Liver (tissue), 9 donors: ENCODE measurements around the gene PATJ. TPM values are rescaled to one million over a fixed set of nuclear protein-coding genes. Genes with fewer than 3 reads are reported as not detected.

Source experiments
- DNase-seq: peaks from one replicate; pipeline ENCODE4 v3.0.0-alpha.2; 2017; ENCODE audit warnings: low spot score
- H3K27ac ChIP-seq, 2 donors: one replicate each; pipeline ENCODE4 v1.7.0; 2013; ENCODE audit warnings: inconsistent platforms in 2 of 2, low read length in 2 of 2, control low read depth in 1 of 2, low read depth in 1 of 2, mild to moderate bottlenecking in 1 of 2
- H3K27me3 ChIP-seq, 4 donors: one replicate each; pipeline versions ENCODE4 v1.6.1 to v1.7.0; 2013; ENCODE audit warnings: low read length in 3 of 4, inconsistent platforms in 1 of 4, mild to moderate bottlenecking in 1 of 4, moderate library complexity in 1 of 4; ENCODE audit not compliant: control insufficient read depth in 4 of 4, insufficient read depth in 4 of 4
- H3K36me3 ChIP-seq, 4 donors: one replicate each; pipeline versions ENCODE4 v1.6.1 to v1.7.0; 2013; ENCODE audit warnings: low read length in 3 of 4, mild to moderate bottlenecking in 3 of 4, low read depth in 1 of 4, moderate library complexity in 1 of 4; ENCODE audit not compliant: control insufficient read depth in 4 of 4, insufficient read depth in 3 of 4
- H3K4me1 ChIP-seq, 4 donors: one replicate each; pipeline versions ENCODE4 v1.6.1 to v1.7.0; 2013; ENCODE audit warnings: low read length in 3 of 4, mild to moderate bottlenecking in 3 of 4, moderate library complexity in 1 of 4; ENCODE audit not compliant: control insufficient read depth in 4 of 4, insufficient read depth in 4 of 4
- H3K4me3 ChIP-seq, 3 donors: one replicate each; pipeline versions ENCODE4 v1.6.1 to v1.7.0; 2013; ENCODE audit warnings: low read length in 3 of 3, control low read depth in 1 of 3, low read depth in 1 of 3, mild to moderate bottlenecking in 1 of 3
- H3K9ac ChIP-seq, 2 donors: one replicate each; pipeline ENCODE4 v1.7.0; 2013; ENCODE audit warnings: low read length in 2 of 2, mild to moderate bottlenecking in 2 of 2, moderate library complexity in 2 of 2, control low read depth in 1 of 2, low read depth in 1 of 2
- H3K9me3 ChIP-seq, 4 donors: one replicate each; pipeline versions ENCODE4 v1.6.1 to v1.7.0; 2013; ENCODE audit warnings: low read length in 3 of 4; ENCODE audit not compliant: control insufficient read depth in 4 of 4
- ATF3 ChIP-seq: IDR thresholded peaks from 2 replicates; pipeline ENCODE4 v1.6.1; 2016; ENCODE audit warnings: antibody characterized with exemption
- EGR1 ChIP-seq, 2 donors: IDR thresholded peaks; 2 replicates each; pipeline ENCODE4 v1.6.1; 2016 to 2018; ENCODE audit warnings: antibody characterized with exemption in 2 of 2, low read depth in 2 of 2
- FOXA1 ChIP-seq: IDR thresholded peaks from 2 replicates; pipeline ENCODE4 v1.6.1; 2016; ENCODE audit warnings: antibody characterized with exemption
- FOXA2 ChIP-seq: IDR thresholded peaks from 2 replicates; pipeline ENCODE4 v1.6.1; 2016; ENCODE audit warnings: antibody characterized with exemption
- GABPA ChIP-seq, 2 donors: IDR thresholded peaks in 1 of 2; conservative IDR thresholded peaks in 1 of 2; 2 replicates each; pipeline ENCODE4 v1.6.1; 2016; ENCODE audit warnings: antibody characterized with exemption in 2 of 2, mild to moderate bottlenecking in 1 of 2, moderate library complexity in 1 of 2
- HNF4A ChIP-seq, 2 donors: conservative IDR thresholded peaks; 2 replicates each; pipeline ENCODE4 v1.6.1; 2016; ENCODE audit warnings: antibody characterized with exemption in 2 of 2, mild to moderate bottlenecking in 2 of 2
- HNF4G ChIP-seq: IDR thresholded peaks from 2 replicates; pipeline ENCODE4 v1.6.1; 2016; ENCODE audit warnings: antibody characterized with exemption
- JUND ChIP-seq, 2 donors: IDR thresholded peaks; 2 replicates each; pipeline ENCODE4 v1.6.1; 2016; ENCODE audit warnings: antibody characterized with exemption in 2 of 2
- NR2F2 ChIP-seq: IDR thresholded peaks from 2 replicates; pipeline ENCODE4 v1.6.1; 2016; ENCODE audit warnings: antibody characterized with exemption
- RAD21 ChIP-seq, 2 donors: IDR thresholded peaks; 2 replicates each; pipeline ENCODE4 v1.6.1; 2016; ENCODE audit warnings: antibody characterized with exemption in 2 of 2, mild to moderate bottlenecking in 2 of 2
- REST ChIP-seq: IDR thresholded peaks from 2 replicates; pipeline ENCODE4 v1.6.1; 2016; ENCODE audit warnings: antibody characterized with exemption, mild to moderate bottlenecking
- RXRA ChIP-seq, 2 donors: IDR thresholded peaks; 2 replicates each; pipeline ENCODE4 v1.6.1; 2017 to 2018; ENCODE audit warnings: antibody characterized with exemption in 2 of 2, mild to moderate bottlenecking in 1 of 2
- SP1 ChIP-seq: IDR thresholded peaks from 2 replicates; pipeline ENCODE4 v1.6.1; 2018; ENCODE audit warnings: antibody characterized with exemption, mild to moderate bottlenecking
- TAF1 ChIP-seq: conservative IDR thresholded peaks from 2 replicates; pipeline ENCODE4 v1.6.1; 2016; ENCODE audit warnings: antibody characterized with exemption, mild to moderate bottlenecking
- YY1 ChIP-seq: IDR thresholded peaks from 2 replicates; pipeline ENCODE4 v1.6.1; 2016; ENCODE audit warnings: antibody characterized with exemption, mild to moderate bottlenecking
- ZBTB33 ChIP-seq: IDR thresholded peaks from 2 replicates; pipeline ENCODE4 v1.6.1; 2016; ENCODE audit warnings: antibody characterized with exemption
- WGBS: extraction: QIAGEN DNeasy Blood & Tissue Kit; methylation state at CpG from one replicate; pipeline ENCODE4 v1.1.7; 2013; 5-methylcytosine and 5-hydroxymethylcytosine counted together
- polyA plus RNA-seq, 2 donors: library from polyadenylated mRNA; stranded (reverse) in 1 of 2; unstranded in 1 of 2; fragments of 200-250 nt in 1 of 2; fragments of >200 nt in 1 of 2; fragmentation: Nextera tagmentation in 1 of 2; extraction: Ambion mirVana in 1 of 2; gene quantifications; one replicate each; pipeline versions ENCODE4 v1.2.1 to v1.2.3, GENCODE V29; 2013 to 2015
- total RNA-seq, 2 donors: library from RNA; depleted of rRNA; stranded (reverse); fragments of >200 nt; gene quantifications; one replicate each; pipeline ENCODE4 v1.2.3, GENCODE V29; 2014
- TF ChIP-seq, protein P1 (sequence below): fragments of 150-350 bp; IDR thresholded peaks from 2 replicates; pipeline ENCODE4 v1.5.1; 2017; ENCODE audit warnings: improper control_type of control experiment, low read depth, low read length; ENCODE audit not compliant: missing input control
- TF ChIP-seq, protein P2 (sequence below): IDR thresholded peaks from 2 replicates; pipeline ENCODE4 v1.6.1; 2016; ENCODE audit warnings: antibody characterized with exemption
- donor health status: healthy.
- donor health status: healthy.
- donor health status: healthy.
- donor health status: healthy.
- donor health status: healthy.

PATJ gene
- total and polyA plus RNA-seq, 4 donors, result 5.7 to 29.8 (median 9.0) TPM

DNA sequence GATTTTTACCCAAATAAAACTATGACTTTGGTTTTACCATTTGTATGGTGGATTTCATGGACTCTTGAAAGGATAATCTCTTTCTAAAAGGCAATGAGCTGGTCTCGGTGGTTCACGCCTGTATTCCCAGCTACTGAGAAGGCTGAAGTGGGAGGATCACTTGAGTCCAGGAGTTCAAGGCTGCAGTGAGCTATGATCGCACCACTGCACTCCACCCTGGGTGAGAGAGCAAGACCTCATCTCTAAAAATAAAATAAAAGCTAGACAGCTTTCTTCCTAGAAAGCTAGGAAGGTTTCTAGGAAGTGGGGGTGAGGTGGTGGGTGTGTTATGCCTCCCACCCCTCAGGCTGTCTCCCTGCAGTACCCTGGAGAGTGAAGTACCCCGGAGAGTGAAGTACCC is 398.4 kb downstream of the PATJ start:
- H3K27me3 ChIP-seq, result no peaks in the 10 kb centered on the region
- peaks cover 0 to 4% (median 2%) of the 10 kb centered on the region in 4 donors for H3K36me3 ChIP-seq
- 92% methylated on average over 4 of the region's 4 CpGs for WGBS
- no peak overlapping the region for H3K9ac ChIP-seq
- H3K27ac ChIP-seq, result no peak overlapping the region
- no peak overlapping the region for H3K4me3 ChIP-seq
- no peaks in the 10 kb centered on the region for H3K9me3 ChIP-seq
- TF ChIP-seq RXRA (IDR thresholded peaks at IDR 0.05), result no peak
- TF ChIP-seq FOXA2, result no peak
- TF ChIP-seq NR2F2, result no peak
- TF ChIP-seq HNF4G, result no peak
- TF ChIP-seq RAD21 (IDR thresholded peaks at IDR 0.05), result no peak
- TF ChIP-seq ATF3, result no peak
- TF ChIP-seq ZBTB33, result no peak
- TF ChIP-seq, protein P1, sequence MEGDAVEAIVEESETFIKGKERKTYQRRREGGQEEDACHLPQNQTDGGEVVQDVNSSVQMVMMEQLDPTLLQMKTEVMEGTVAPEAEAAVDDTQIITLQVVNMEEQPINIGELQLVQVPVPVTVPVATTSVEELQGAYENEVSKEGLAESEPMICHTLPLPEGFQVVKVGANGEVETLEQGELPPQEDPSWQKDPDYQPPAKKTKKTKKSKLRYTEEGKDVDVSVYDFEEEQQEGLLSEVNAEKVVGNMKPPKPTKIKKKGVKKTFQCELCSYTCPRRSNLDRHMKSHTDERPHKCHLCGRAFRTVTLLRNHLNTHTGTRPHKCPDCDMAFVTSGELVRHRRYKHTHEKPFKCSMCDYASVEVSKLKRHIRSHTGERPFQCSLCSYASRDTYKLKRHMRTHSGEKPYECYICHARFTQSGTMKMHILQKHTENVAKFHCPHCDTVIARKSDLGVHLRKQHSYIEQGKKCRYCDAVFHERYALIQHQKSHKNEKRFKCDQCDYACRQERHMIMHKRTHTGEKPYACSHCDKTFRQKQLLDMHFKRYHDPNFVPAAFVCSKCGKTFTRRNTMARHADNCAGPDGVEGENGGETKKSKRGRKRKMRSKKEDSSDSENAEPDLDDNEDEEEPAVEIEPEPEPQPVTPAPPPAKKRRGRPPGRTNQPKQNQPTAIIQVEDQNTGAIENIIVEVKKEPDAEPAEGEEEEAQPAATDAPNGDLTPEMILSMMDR, result no peak
- no peak for TF ChIP-seq GABPA (IDR thresholded peaks at IDR 0.05 in 1 of 2, conservative IDR thresholded peaks at IDR 0.05 in 1 of 2)
- no peak for TF ChIP-seq SP1
- TF ChIP-seq EGR1 (IDR thresholded peaks at IDR 0.05; ENCODE audit: low read depth in 2 of 2), result no peak
- no peak for TF ChIP-seq YY1
- TF ChIP-seq, protein P2, sequence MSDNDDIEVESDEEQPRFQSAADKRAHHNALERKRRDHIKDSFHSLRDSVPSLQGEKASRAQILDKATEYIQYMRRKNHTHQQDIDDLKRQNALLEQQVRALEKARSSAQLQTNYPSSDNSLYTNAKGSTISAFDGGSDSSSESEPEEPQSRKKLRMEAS, result no peak
- no peak for TF ChIP-seq FOXA1
- TF ChIP-seq TAF1, result no peak
- TF ChIP-seq HNF4A (conservative IDR thresholded peaks at IDR 0.05), result no peak
- TF ChIP-seq REST, result no peak
- no peaks in the 10 kb centered on the region for H3K4me1 ChIP-seq
- no peak for DNase-seq

DNA sequence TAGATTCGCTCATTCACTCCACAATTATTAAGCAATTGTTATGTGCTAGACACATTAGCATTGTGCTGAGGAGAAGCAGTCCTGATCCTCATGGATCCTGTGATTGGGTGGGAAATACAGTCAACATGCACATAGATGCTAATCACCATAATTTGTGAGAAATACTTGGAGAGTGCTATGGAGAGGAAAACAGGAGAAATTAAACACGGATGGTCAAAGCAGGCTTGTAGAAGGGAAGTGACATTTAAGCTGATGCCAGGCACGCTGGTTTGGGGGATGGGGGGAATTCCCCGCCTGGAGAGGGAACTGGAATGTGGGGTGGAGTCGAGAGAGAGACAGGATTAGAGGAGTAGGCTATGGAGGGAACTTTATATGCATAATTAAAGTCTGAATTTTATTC is 400.2 kb downstream of the PATJ start:
- TF ChIP-seq GABPA (IDR thresholded peaks at IDR 0.05 in 1 of 2, conservative IDR thresholded peaks at IDR 0.05 in 1 of 2) (no peak), ATF3 (no peak), JUND (IDR thresholded peaks at IDR 0.05) (no peak)
- peaks cover 0 to 4% (median 2%) of the 10 kb centered on the region in 4 donors for H3K36me3 ChIP-seq

More for the DNA sequence above, 400.2 kb downstream of the PATJ start:
- no peak for DNase-seq
- Histone ChIP-seq H3K27me3 (no peaks in the 10 kb centered on the region), H3K4me1 (no peaks in the 10 kb centered on the region), H3K9ac (no peak overlapping the region), H3K9me3 (no peaks in the 10 kb centered on the region), H3K4me3 (no peak overlapping the region), H3K27ac (no peak overlapping the region)
- 66% methylated on average over 5 of the region's 5 CpGs for WGBS
